ENCODE measurements around the gene OVAAL. TPM values are rescaled to one million over a fixed set of nuclear protein-coding genes. Genes with fewer than 3 reads are reported as not detected.

Gene OVAAL
- total and polyA plus RNA-seq, 2 of the 4 experiments (the other 2 are of a cell fraction) = not detected

DNA sequence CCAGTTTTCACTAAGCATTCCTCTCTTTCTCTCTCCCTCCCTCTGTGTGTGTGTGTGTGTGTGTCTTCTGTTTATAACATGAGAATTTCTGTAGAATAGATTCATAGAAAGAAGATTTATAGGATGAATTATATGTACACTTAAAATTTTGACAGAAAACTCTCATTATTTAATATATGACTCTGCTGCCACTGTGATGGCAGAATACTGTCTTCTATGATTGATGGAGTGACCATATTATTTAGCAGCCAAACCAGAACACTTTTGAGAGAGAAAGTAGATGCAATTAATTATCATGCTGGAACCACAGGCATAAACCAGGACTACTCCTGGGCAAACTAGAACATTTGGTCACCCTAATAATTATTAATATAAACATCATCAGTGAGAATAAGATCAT lies 38.8 kb downstream of the OVAAL start:
- no peak overlapping the region for H3K23ac ChIP-seq (ENCODE audit: low read depth, low read length)
- H3K18ac ChIP-seq (ENCODE audit: low read depth, low read length) = no peak overlapping the region
- H3K56ac ChIP-seq (ENCODE audit: extremely low read depth, insufficient read depth, low read length) = no peak overlapping the region
- intact Hi-C loops (cut with micrococcal nuclease) (no loop called here), dilution Hi-C loops (cut with HindIII; ENCODE audit: low sequenced_read_pairs, unreplicated experiment) (no loop called here), in situ Hi-C loops (cut with MboI; ENCODE audit: low sequenced_read_pairs) (no loop called here)
- H3K4ac ChIP-seq (ENCODE audit: low read depth, low read length) = no peak overlapping the region
- H3K27me3 ChIP-seq (ENCODE audit: control insufficient read depth, insufficient read depth, low read length) = no peaks in the 10 kb centered on the region
- H3K4me2 ChIP-seq (ENCODE audit: low read depth, low read length) = no peak overlapping the region
- H2BK20ac ChIP-seq (ENCODE audit: low read depth, low read length) = no peak overlapping the region
- TF ChIP-seq MAFK (IDR thresholded peaks at IDR 0.05; ENCODE audit: low read depth, low read length) (no peak), CHD1 (IDR thresholded peaks at IDR 0.05; ENCODE audit: low read depth, low read length) (no peak), BHLHE40 (IDR thresholded peaks at IDR 0.05; ENCODE audit: low read depth, low read length) (no peak), SMC3 (IDR thresholded peaks at IDR 0.05; ENCODE audit: low read depth, low read length) (no peak), POLR2A (IDR thresholded peaks at IDR 0.05; ENCODE audit: low read depth, low read length) (no peak), RAD21 (IDR thresholded peaks at IDR 0.05; ENCODE audit: low read length) (no peak), FOS (IDR thresholded peaks at IDR 0.05; ENCODE audit: low read depth, low read length) (no peak), MAZ (IDR thresholded peaks at IDR 0.05; ENCODE audit: borderline replicate concordance, low read depth, low read length) (no peak), RCOR1 (IDR thresholded peaks at IDR 0.05; ENCODE audit: insufficient replicate concordance, low read length) (no peak), CEBPB (IDR thresholded peaks at IDR 0.05; ENCODE audit: low read depth, low read length) (no peak), MXI1 (IDR thresholded peaks at IDR 0.05; ENCODE audit: borderline replicate concordance, low read depth, low read length) (no peak), RFX5 (IDR thresholded peaks at IDR 0.05; ENCODE audit: low read depth, low read length) (no peak), NFE2L2 (IDR thresholded peaks at IDR 0.05; ENCODE audit: low read depth, low read length) (no peak)
- TF ChIP-seq, protein P1, sequence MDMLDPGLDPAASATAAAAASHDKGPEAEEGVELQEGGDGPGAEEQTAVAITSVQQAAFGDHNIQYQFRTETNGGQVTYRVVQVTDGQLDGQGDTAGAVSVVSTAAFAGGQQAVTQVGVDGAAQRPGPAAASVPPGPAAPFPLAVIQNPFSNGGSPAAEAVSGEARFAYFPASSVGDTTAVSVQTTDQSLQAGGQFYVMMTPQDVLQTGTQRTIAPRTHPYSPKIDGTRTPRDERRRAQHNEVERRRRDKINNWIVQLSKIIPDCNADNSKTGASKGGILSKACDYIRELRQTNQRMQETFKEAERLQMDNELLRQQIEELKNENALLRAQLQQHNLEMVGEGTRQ (IDR thresholded peaks at IDR 0.05; ENCODE audit: low read depth, low read length) = no peak
- TF ChIP-seq, protein P2, sequence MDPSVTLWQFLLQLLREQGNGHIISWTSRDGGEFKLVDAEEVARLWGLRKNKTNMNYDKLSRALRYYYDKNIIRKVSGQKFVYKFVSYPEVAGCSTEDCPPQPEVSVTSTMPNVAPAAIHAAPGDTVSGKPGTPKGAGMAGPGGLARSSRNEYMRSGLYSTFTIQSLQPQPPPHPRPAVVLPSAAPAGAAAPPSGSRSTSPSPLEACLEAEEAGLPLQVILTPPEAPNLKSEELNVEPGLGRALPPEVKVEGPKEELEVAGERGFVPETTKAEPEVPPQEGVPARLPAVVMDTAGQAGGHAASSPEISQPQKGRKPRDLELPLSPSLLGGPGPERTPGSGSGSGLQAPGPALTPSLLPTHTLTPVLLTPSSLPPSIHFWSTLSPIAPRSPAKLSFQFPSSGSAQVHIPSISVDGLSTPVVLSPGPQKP (IDR thresholded peaks at IDR 0.05; ENCODE audit: borderline replicate concordance, low read depth, low read length) = no peak
- TF ChIP-seq, protein P3, sequence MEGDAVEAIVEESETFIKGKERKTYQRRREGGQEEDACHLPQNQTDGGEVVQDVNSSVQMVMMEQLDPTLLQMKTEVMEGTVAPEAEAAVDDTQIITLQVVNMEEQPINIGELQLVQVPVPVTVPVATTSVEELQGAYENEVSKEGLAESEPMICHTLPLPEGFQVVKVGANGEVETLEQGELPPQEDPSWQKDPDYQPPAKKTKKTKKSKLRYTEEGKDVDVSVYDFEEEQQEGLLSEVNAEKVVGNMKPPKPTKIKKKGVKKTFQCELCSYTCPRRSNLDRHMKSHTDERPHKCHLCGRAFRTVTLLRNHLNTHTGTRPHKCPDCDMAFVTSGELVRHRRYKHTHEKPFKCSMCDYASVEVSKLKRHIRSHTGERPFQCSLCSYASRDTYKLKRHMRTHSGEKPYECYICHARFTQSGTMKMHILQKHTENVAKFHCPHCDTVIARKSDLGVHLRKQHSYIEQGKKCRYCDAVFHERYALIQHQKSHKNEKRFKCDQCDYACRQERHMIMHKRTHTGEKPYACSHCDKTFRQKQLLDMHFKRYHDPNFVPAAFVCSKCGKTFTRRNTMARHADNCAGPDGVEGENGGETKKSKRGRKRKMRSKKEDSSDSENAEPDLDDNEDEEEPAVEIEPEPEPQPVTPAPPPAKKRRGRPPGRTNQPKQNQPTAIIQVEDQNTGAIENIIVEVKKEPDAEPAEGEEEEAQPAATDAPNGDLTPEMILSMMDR (conservative IDR thresholded peaks at IDR 0.05; ENCODE audit: low read depth, low read length) = no peak
- no peak overlapping the region for H2BK15ac ChIP-seq (ENCODE audit: low read depth, low read length)
- POLR2A ChIA-PET (ENCODE audit: unreplicated experiment) = no interaction called here
- H2BK120ac ChIP-seq (ENCODE audit: low read depth, low read length) = no peak overlapping the region
- H4K20me1 ChIP-seq (ENCODE audit: insufficient read depth, low read length) = no peaks in the 10 kb centered on the region
- no TSS peak for BruUV-seq (replicated peaks)
- H2AK9ac ChIP-seq (replicated peaks; ENCODE audit: low read depth, low read length, poor library complexity) = no peak overlapping the region
- H2AFZ ChIP-seq (replicated peaks; ENCODE audit: low read length, poor library complexity) = no peak overlapping the region
- no peak overlapping the region for H2BK5ac ChIP-seq (ENCODE audit: low read depth, low read length, poor library complexity, severe bottlenecking)
- DNase-seq (no peak), ATAC-seq (ENCODE audit: low read depth) (no peak)
- H3K79me1 ChIP-seq (ENCODE audit: low read depth in 1 of 2, low read length in 2 of 2) = no peaks in the 10 kb centered on the region
- H3K9me3 ChIP-seq (ENCODE audit: control insufficient read depth, insufficient read depth, low read length) = no peaks in the 10 kb centered on the region
- no peaks in the 10 kb centered on the region for H3K4me1 ChIP-seq (ENCODE audit: control insufficient read depth, insufficient read depth, low read length)
- H3K36me3 ChIP-seq (ENCODE audit: control insufficient read depth, insufficient read depth, low read length) = no peaks in the 10 kb centered on the region
- H3K14ac ChIP-seq (replicated peaks; ENCODE audit: low read depth, low read length) = no peak overlapping the region
- H3K9ac ChIP-seq (ENCODE audit: low read depth, low read length) = no peak overlapping the region
- H4K5ac ChIP-seq (ENCODE audit: low read depth, low read length) = no peak overlapping the region
- no peak overlapping the region for H3K4me3 ChIP-seq (ENCODE audit: insufficient read depth, low read depth, low read length)
- H2AK5ac ChIP-seq (ENCODE audit: low read depth, low read length) = no peak overlapping the region
- H3K27ac ChIP-seq (ENCODE audit: insufficient read depth, low read length) = no peak overlapping the region
- 0 out of 2 replicates have a peak, but pooled peaks cover under 1% of the 10 kb centered on the region for H3K9me1 ChIP-seq (ENCODE audit: insufficient read depth, low read length)
- CTCF ChIA-PET = no interaction called here
- no peak overlapping the region for H4K91ac ChIP-seq (ENCODE audit: insufficient read depth, low read depth, low read length)
- no peak overlapping the region for H4K8ac ChIP-seq (ENCODE audit: low read depth in 2 of 2, low read length in 2 of 2)

Data from IMR-90 (cell line).